Measurements from ENCODE around the gene PDLIM1.
"Not testable (repeated sequence)": the region's sequence is repeated elsewhere in the genome, so short reads cannot be mapped to it uniquely, and the experiment has no call there.

PDLIM1 gene

GRCh38 chr10:95237376-95238170 lies 53.2 kb downstream of the PDLIM1 start:
- DNase-seq, result no peak

GRCh38 chr10:95236068-95236903 lies 54.5 kb downstream of the PDLIM1 start:
- no peak for DNase-seq

DNA sequence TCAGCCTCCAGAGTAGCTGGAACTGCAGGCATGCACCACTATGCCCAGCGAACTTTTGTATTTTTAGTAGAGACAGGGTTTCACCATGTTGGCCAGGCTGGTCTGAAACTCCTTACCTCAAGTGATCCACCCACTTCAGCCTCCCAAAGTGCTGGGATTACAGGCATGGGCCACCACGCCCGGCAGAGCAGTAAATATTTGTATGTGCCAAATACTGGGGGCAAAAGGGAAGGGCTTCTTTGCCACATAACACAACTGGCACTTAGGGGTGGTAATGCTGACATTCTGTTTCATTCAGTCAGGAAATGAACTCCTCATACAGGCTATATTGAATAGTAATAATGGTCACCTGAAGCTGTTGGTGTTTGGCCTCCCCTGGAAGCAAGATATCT lies 55.1 kb downstream of the PDLIM1 start:
- no peak for DNase-seq

DNA sequence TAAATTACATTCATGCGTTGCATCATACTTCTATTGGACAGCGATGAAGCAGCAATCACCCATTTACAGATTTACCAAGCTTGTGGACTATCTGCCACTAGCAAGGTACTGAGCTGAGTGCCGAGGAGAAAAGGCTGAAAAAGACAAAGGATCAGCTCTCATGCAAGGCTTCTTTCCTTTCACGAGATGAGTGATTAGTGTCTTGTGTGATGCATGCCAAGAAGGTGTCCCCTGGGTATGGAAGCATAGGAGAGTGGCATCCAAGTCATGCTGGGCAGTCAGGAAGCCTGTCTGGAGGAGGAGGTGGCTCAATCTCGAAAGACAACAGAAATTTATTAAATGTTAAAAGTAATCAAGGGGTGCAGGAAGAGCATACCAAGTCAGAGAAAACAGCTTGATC lies 55.9 kb downstream of the PDLIM1 start:
- no peak for DNase-seq

- peak; percentile 18 for DNase-seq
These were observed 57.3 kb downstream of the PDLIM1 start for GRCh38 chr10:95233377-95234034.

GRCh38 chr10:95230677-95231586 lies 59.9 kb downstream of the PDLIM1 start:
- not testable (repeated sequence) for DNase-seq

DNA sequence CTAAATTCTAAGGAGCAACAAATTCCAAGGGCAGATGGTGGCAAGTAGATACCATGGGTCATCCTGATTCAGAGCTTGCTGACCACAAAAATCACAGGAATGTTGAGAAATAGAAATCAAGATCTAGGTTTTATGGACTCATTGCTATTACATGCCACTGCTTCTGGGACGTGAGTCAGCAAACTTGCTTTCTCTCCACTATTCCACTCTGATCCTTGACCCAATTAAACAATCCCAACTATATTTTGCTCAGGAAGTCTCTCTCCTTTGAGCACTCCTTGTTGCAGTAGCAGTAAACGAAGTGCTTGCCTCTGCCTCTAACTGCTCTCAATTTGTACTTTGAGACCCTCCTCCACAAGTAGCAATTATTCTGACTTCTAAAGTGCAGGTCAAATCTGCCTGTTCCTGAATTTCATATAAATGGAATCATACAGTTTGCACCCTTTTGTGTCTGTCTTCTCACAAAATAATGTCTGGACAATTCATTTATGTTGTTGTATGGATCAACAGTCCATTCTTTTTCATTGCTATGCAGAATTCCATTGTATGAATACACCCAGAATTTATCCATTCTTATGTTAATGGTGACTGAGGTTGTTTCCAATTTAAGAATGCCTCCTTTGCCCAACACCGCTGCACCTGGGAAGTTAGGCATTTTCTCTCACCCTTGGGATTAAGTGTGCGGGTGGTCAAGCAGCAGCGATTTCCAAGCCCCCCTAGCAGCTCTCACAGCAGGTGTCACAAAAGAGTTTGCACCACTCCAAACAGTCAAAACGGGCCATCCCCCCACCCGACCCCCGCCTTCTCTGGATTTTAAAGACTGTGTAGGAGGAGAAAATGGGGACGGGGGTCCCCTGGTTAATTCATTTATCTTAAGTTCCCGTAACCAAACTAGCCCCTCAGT lies 60.8 kb downstream of the PDLIM1 start:
- no peak for DNase-seq

GRCh38 chr10:95228934-95229723 lies 61.7 kb downstream of the PDLIM1 start:
- DNase-seq, result not testable (repeated sequence)

DNA sequence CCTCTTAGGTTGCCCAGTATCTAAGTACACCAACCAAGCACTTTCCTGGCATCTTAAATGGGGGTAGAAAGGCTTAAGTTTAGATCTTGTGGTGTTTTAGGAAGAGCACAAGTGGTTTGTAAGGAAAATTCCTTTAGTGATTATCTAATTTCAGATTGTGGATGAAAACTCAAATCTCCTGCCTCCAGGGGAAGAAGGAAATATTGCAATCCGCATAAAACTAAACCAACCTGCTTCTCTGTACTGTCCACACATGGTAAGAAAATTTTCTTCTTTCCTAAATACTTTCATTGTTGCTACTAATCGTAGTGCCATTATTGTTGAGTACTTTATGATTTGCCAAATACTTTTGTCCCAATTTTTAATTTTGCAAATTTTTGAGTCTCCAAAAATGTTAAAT lies 65.7 kb downstream of the PDLIM1 start:
- no peak for DNase-seq

GRCh38 chr10:95221124-95221523 lies 69.7 kb downstream of the PDLIM1 start:
- DNase-seq, result no peak

DNA sequence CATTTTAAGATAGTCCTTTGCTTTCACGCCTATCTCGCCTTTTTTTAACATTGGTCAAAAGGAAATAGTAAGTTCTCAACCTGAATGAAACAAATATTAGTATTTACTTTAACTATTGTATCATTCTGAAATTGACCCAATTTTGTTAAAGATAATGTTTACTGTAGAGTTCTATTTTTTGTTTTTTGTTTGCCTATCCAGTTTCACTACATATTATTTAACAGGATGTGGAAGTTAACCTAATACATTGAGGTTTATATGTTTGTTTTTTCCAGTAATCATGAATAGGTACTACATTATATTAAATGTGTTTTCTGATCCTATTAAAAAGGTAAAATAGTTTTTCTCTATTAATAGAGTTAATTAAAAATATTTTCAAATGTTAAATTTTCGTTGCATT lies 70.3 kb downstream of the PDLIM1 start:
- no peak for DNase-seq

GRCh38 chr10:95217476-95217875 lies 73.3 kb downstream of the PDLIM1 start:
- DNase-seq, result no peak

- no peak for DNase-seq
These were observed 76.0 kb downstream of the PDLIM1 start for GRCh38 chr10:95214793-95215192.

- DNase-seq, result no peak
These were observed 76.4 kb downstream of the PDLIM1 start for GRCh38 chr10:95214369-95214768.

- DNase-seq, result no peak
These were observed 79.1 kb downstream of the PDLIM1 start for GRCh38 chr10:95211606-95212279.

DNA sequence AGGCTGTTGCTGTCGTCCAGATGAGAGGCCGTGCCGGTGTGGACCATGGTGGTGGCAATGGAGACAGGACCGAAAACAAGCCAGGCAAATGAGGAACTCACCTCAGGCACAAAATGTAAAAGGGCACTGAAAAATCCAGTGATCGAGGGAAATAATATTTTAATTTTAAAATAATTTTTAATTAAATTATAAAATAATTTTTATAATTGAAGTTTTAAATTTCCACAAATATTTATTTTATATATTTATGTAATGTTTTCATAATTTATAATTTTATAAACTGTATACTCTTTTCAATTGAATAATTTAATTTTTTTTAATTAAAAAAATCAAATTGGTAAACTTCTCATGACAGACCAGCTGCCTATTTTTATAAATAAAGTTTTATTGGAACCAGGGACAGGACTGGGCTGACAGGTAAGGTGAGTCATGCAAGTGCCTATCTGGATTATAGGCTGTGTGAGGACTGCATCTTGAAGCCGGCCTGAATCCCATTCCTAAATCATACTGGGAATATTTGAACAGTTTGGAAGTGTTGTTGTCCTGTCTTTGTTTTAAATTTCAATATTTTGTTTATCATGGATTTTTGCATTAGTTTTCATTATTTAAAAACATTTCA lies 81.2 kb downstream of the PDLIM1 start:
- no peak for DNase-seq

DNA sequence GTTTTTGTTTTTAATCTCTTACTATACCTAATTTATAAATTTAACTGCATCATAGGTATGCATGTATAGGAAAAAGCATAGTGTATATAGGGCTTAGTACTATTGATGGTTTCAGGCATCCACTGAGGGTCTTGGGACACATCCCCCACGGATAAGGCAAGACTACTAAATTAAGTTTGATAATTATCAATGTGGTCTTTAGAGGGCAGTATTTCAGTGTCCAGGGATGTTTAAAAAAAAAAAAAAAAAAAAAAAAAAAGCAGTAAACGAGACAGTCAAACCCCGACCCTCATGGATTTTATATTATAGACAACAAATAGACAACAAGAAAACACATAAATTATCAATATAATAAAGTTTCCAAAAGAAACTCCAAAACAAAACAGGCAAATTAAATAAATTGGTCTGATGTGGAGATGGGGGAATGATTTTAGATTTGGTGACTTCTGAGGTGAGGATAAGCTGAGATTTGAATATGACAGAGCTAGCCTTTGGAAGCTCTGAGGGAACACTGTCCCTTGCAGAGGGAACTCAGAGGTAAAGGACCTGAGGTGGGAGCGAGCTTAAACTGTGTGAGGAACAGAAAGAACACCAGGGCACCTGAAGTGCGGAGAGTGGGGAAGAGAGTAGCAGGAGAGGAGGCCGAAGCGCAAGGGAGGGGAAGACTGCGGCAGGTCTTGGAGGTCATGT lies 82.0 kb downstream of the PDLIM1 start:
- no peak for DNase-seq

GRCh38 chr10:95202865-95203264 lies 87.9 kb downstream of the PDLIM1 start:
- DNase-seq, result not testable (repeated sequence)

DNA sequence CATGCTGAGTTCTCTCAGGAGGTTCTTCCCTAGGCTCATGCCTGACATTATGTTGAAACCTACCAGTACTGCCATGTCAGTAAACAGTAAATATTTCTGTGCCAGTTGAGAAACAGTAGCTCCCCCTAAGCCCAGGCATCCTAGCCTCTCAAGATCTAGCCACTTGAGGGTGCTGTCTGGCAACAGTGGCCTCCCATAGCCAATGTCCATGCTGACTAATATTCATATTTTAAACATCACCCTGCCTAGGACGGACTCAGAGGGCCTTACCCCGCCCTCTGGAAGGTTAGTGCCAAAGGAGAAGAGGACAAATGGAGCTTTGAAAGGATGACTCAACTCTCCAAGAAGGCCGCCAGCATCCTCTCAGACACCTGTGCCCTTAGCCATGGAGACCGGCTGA lies 89.1 kb downstream of the PDLIM1 start:
- no peak for DNase-seq

Measured in NCI-H1694 treated with DMSO at 0.1 percent for 48 hours (cell line).